Uterus (tissue), 2 donors: ENCODE measurements around the gene CLDND2.
"Not testable (repeated sequence)": the region's sequence is repeated elsewhere in the genome, so short reads cannot be mapped to it uniquely, and the experiment has no call there.

ENCODE experiments used
- POLR2A ChIP-seq, 2 donors: fragments of 450-650 bp; IDR thresholded peaks; one replicate each; pipeline ENCODE4 v1.6.1; 2016; ENCODE audit warnings: antibody characterized with exemption in 2 of 2, mild to moderate bottlenecking in 1 of 2, moderate library complexity in 1 of 2
- TF ChIP-seq, protein P1 (sequence below), 4 experiments: fragments of 200-600 bp in 2 of 4; fragments of 450-650 bp in 2 of 4; sonication (generic) in 2 of 4; IDR thresholded peaks; one replicate each; pipeline ENCODE4 v1.5.1; 2016 to 2019; ENCODE audit warnings: antibody characterized with exemption in 4 of 4, mild to moderate bottlenecking in 2 of 4, moderate library complexity in 1 of 4

DNA sequence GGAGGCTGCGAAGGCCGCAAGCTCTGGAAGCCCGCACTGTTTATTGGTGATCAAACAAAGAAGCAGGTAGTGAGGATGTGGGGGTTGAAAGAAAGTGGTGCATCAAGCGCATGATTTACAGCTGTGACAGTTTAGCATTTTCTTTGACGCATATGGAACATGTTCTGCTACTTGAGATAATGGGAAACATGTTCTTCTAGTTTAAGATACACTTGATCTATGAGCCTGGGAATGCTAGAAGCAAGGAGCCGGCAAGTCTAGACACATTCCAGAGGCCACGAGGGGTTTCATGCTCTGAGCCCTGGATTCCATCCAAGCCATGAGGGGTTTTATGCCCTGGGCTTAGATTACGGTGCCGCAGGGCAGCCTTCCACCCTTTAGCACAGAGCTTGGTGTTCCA is 28.6 kb upstream of the CLDND2 start:
- TF ChIP-seq, protein P1, sequence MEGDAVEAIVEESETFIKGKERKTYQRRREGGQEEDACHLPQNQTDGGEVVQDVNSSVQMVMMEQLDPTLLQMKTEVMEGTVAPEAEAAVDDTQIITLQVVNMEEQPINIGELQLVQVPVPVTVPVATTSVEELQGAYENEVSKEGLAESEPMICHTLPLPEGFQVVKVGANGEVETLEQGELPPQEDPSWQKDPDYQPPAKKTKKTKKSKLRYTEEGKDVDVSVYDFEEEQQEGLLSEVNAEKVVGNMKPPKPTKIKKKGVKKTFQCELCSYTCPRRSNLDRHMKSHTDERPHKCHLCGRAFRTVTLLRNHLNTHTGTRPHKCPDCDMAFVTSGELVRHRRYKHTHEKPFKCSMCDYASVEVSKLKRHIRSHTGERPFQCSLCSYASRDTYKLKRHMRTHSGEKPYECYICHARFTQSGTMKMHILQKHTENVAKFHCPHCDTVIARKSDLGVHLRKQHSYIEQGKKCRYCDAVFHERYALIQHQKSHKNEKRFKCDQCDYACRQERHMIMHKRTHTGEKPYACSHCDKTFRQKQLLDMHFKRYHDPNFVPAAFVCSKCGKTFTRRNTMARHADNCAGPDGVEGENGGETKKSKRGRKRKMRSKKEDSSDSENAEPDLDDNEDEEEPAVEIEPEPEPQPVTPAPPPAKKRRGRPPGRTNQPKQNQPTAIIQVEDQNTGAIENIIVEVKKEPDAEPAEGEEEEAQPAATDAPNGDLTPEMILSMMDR (IDR thresholded peaks at IDR 0.05): not testable (repeated sequence)
- TF ChIP-seq POLR2A (IDR thresholded peaks at IDR 0.05): not testable (repeated sequence)
